IMR-90 (cell line): ENCODE data around the gene COLQ. TPM values are rescaled to one million over a fixed set of nuclear protein-coding genes. Genes with fewer than 3 reads are reported as not detected.
A peak's percentile ranks its signal among the peaks of the same experiment; 100 is the strongest.

ENCODE experiments used
- ATAC-seq: fragments of 200-7000 bp; cut with Tn5 transposase; 2 replicates; pipeline ENCODE4 v1.9.1; 2020; ENCODE audit warnings: low read depth, mild to moderate bottlenecking, moderate library complexity
- BruUV-seq: library from RNA; stranded (reverse); fragments of 400-500 nt; replicated peaks from 2 replicates; lab custom pipeline; 2021; lab: Mats Ljungman, UMichigan
- CTCF ChIA-PET: fragments of 300-600 bp; formaldehyde crosslinking; extraction: SDS; loops from one replicate; lab custom pipeline; 2021; ENCODE audit warnings: antibody characterized with exemption; lab: Yijun Ruan, JAX
- POLR2A ChIA-PET: fragments of 300-600 bp; sonication (Branson Sonifier 250); formaldehyde crosslinking; loops from one replicate; lab custom pipeline; 2022; ENCODE audit warnings: antibody characterized with exemption; ENCODE audit not compliant: unreplicated experiment; lab: Charles Lee
- DNase-seq: peaks from one replicate; pipeline ENCODE4 v3.0.0; 2013
- H2AFZ ChIP-seq: replicated peaks from 2 replicates; pipeline ENCODE3; 2013; ENCODE audit warnings: low read length, mild to moderate bottlenecking; ENCODE audit not compliant: poor library complexity
- H2AK5ac ChIP-seq: 2 replicates; pipeline ENCODE4 v1.6.1; 2013; ENCODE audit warnings: low read depth, low read length, inconsistent platforms
- H2AK9ac ChIP-seq: replicated peaks from 2 replicates; pipeline ENCODE3; 2013; ENCODE audit warnings: mild to moderate bottlenecking, low read depth, low read length, moderate library complexity; ENCODE audit not compliant: poor library complexity
- H2BK120ac ChIP-seq: 2 replicates; pipeline ENCODE4 v1.6.1; 2013; ENCODE audit warnings: low read depth, low read length, inconsistent platforms
- H2BK15ac ChIP-seq: 3 replicates; pipeline ENCODE4 v1.6.1; 2013; ENCODE audit warnings: low read depth, low read length, inconsistent platforms
- H2BK20ac ChIP-seq: 2 replicates; pipeline ENCODE4 v1.6.1; 2013; ENCODE audit warnings: low read depth, mild to moderate bottlenecking, inconsistent platforms, low read length, moderate library complexity
- H2BK5ac ChIP-seq: 2 replicates; pipeline ENCODE4 v1.6.1; 2013; ENCODE audit warnings: mild to moderate bottlenecking, low read depth, low read length, inconsistent platforms; ENCODE audit not compliant: poor library complexity, severe bottlenecking
- H3K14ac ChIP-seq: replicated peaks from 2 replicates; pipeline ENCODE4 v1.6.1; 2013; ENCODE audit warnings: low read depth, low read length, inconsistent platforms
- H3K18ac ChIP-seq: 2 replicates; pipeline ENCODE4 v1.6.1; 2013; ENCODE audit warnings: low read depth, low read length, control low read depth
- H3K23ac ChIP-seq: 2 replicates; pipeline ENCODE4 v1.6.1; 2013; ENCODE audit warnings: low read depth, low read length, inconsistent platforms
- H3K27ac ChIP-seq: 2 replicates; pipeline ENCODE4 v1.5.1; 2013; ENCODE audit warnings: mild to moderate bottlenecking, control low read depth, low read length; ENCODE audit not compliant: insufficient read depth
- H3K27me3 ChIP-seq: 2 replicates; pipeline ENCODE4 v1.6.1; 2013; ENCODE audit warnings: low read length; ENCODE audit not compliant: control insufficient read depth, insufficient read depth
- H3K36me3 ChIP-seq: 2 replicates; pipeline ENCODE4 v1.6.1; 2013; ENCODE audit warnings: low read length, mixed read lengths; ENCODE audit not compliant: control insufficient read depth, insufficient read depth
- H3K4ac ChIP-seq: 2 replicates; pipeline ENCODE4 v1.6.1; 2013; ENCODE audit warnings: low read depth, low read length, inconsistent platforms
- H3K4me1 ChIP-seq: 2 replicates; pipeline ENCODE4 v1.6.1; 2013; ENCODE audit warnings: low read length, mixed read lengths; ENCODE audit not compliant: control insufficient read depth, insufficient read depth
- H3K4me2 ChIP-seq: 2 replicates; pipeline ENCODE4 v1.6.1; 2013; ENCODE audit warnings: low read depth, mild to moderate bottlenecking, control low read depth, low read length, moderate library complexity
- H3K4me3 ChIP-seq: 2 replicates; pipeline ENCODE4 v1.5.1; 2013; ENCODE audit warnings: low read depth, mild to moderate bottlenecking, control low read depth, low read length, moderate library complexity; ENCODE audit not compliant: insufficient read depth
- H3K56ac ChIP-seq: 2 replicates; pipeline ENCODE4 v1.6.1; 2013; ENCODE audit warnings: low read length, inconsistent platforms; ENCODE audit not compliant: insufficient read depth; ENCODE audit errors: extremely low read depth
- H3K79me1 ChIP-seq, 2 experiments: 2 replicates each; pipeline ENCODE4 v1.6.1; 2013; ENCODE audit warnings: low read length in 2 of 2, inconsistent platforms in 1 of 2, low read depth in 1 of 2
- H3K9ac ChIP-seq: 2 replicates; pipeline ENCODE4 v1.6.1; 2013; ENCODE audit warnings: low read depth, low read length, control low read depth
- H3K9me1 ChIP-seq: 2 replicates; pipeline ENCODE4 v1.6.1; 2013; ENCODE audit warnings: low read length, inconsistent platforms; ENCODE audit not compliant: insufficient read depth
- H3K9me3 ChIP-seq: 2 replicates; pipeline ENCODE4 v1.6.1; 2013; ENCODE audit warnings: low read length; ENCODE audit not compliant: control insufficient read depth, insufficient read depth
- H4K20me1 ChIP-seq: 2 replicates; pipeline ENCODE4 v1.6.1; 2013; ENCODE audit warnings: low read length, inconsistent platforms; ENCODE audit not compliant: insufficient read depth
- H4K5ac ChIP-seq: 2 replicates; pipeline ENCODE4 v1.6.1; 2013; ENCODE audit warnings: mild to moderate bottlenecking, low read depth, low read length, control low read depth
- H4K8ac ChIP-seq, 2 experiments: 2 replicates each; pipeline ENCODE4 v1.6.1; 2013; ENCODE audit warnings: low read depth in 2 of 2, low read length in 2 of 2, control low read depth in 1 of 2, inconsistent platforms in 1 of 2
- H4K91ac ChIP-seq: 2 replicates; pipeline ENCODE4 v1.6.1; 2013; ENCODE audit warnings: low read depth, low read length, inconsistent platforms; ENCODE audit not compliant: insufficient read depth
- BHLHE40 ChIP-seq: fragments of 150-350 bp; IDR thresholded peaks from 2 replicates; pipeline ENCODE4 v1.6.1; 2016; ENCODE audit warnings: mild to moderate bottlenecking, low read depth, low read length
- CEBPB ChIP-seq: IDR thresholded peaks from 2 replicates; pipeline ENCODE4 v1.6.1; 2012; ENCODE audit warnings: low read depth, low read length, improper control_type of control experiment
- CHD1 ChIP-seq: IDR thresholded peaks from 2 replicates; pipeline ENCODE4 v1.6.1; 2012; ENCODE audit warnings: low read depth, low read length, improper control_type of control experiment
- CTCF ChIP-seq: conservative IDR thresholded peaks from 2 replicates; pipeline ENCODE4 v1.5.1; 2012; ENCODE audit warnings: mild to moderate bottlenecking, low read depth, low read length, improper control_type of control experiment
- ELK1 ChIP-seq: fragments of 150-350 bp; IDR thresholded peaks from 2 replicates; pipeline ENCODE4 v1.6.1; 2016; ENCODE audit warnings: low read depth, mild to moderate bottlenecking, low read length, moderate library complexity, borderline replicate concordance
- FOS ChIP-seq: fragments of 150-350 bp; IDR thresholded peaks from 2 replicates; pipeline ENCODE4 v1.6.1; 2016; ENCODE audit warnings: low read depth, low read length
- MAFK ChIP-seq: IDR thresholded peaks from 2 replicates; pipeline ENCODE4 v1.6.1; 2012; ENCODE audit warnings: low read depth, low read length, improper control_type of control experiment
- MAZ ChIP-seq: IDR thresholded peaks from 2 replicates; pipeline ENCODE4 v1.6.1; 2012; ENCODE audit warnings: low read depth, mild to moderate bottlenecking, low read length, improper control_type of control experiment, moderate library complexity, borderline replicate concordance
- MXI1 ChIP-seq: IDR thresholded peaks from 2 replicates; pipeline ENCODE4 v1.6.1; 2012; ENCODE audit warnings: low read depth, mild to moderate bottlenecking, low read length, moderate library complexity, borderline replicate concordance
- NFE2L2 ChIP-seq: fragments of 150-350 bp; IDR thresholded peaks from 2 replicates; pipeline ENCODE4 v1.6.1; 2016; ENCODE audit warnings: low read depth, mild to moderate bottlenecking, low read length
- POLR2A ChIP-seq: IDR thresholded peaks from 2 replicates; pipeline ENCODE4 v1.6.1; 2012; ENCODE audit warnings: mild to moderate bottlenecking, low read depth, low read length
- RAD21 ChIP-seq: IDR thresholded peaks from 2 replicates; pipeline ENCODE4 v1.6.1; 2012; ENCODE audit warnings: low read length, improper control_type of control experiment
- RCOR1 ChIP-seq: IDR thresholded peaks from 2 replicates; pipeline ENCODE4 v1.6.1; 2012; ENCODE audit warnings: mild to moderate bottlenecking, low read length, improper control_type of control experiment; ENCODE audit not compliant: insufficient replicate concordance
- SMC3 ChIP-seq: fragments of 150-350 bp; IDR thresholded peaks from 2 replicates; pipeline ENCODE4 v1.6.1; 2016; ENCODE audit warnings: low read depth, mild to moderate bottlenecking, antibody characterized with exemption, low read length, moderate library complexity
- USF2 ChIP-seq: fragments of 150-350 bp; IDR thresholded peaks from 2 replicates; pipeline ENCODE4 v1.6.1; 2017; ENCODE audit warnings: mild to moderate bottlenecking, antibody characterized with exemption, low read length, low read depth
- WGBS, 2 experiments: methylation state at CpG; one replicate each; pipeline versions ENCODE4 v1.1.5 to v1.1.7; 2013; ENCODE audit warnings: missing lambda C conversion rate in 2 of 2; ENCODE audit not compliant: insufficient read length in 1 of 2; ENCODE audit errors: extremely low coverage in 2 of 2; 5-methylcytosine and 5-hydroxymethylcytosine counted together
- dilution Hi-C: fragments of 300-500 bp; cut with HindIII; formaldehyde crosslinking; loops from one replicate; pipeline ENCODE4 v1.14.3; 2018; ENCODE audit warnings: low sequenced_read_pairs; ENCODE audit not compliant: unreplicated experiment
- in situ Hi-C: fragments of 300-500 bp; cut with MboI; formaldehyde crosslinking; loops from 3 replicates; pipeline ENCODE4 v1.14.3; 2019; ENCODE audit warnings: low sequenced_read_pairs, inconsistent platforms, mixed read lengths
- intact Hi-C: fragments of 100-400 bp; cut with micrococcal nuclease; formaldehyde crosslinking; loops from 2 replicates; pipeline ENCODE4 v1.10.0; 2022
- polyA plus RNA-seq, 3 experiments: library from polyadenylated mRNA; depleted of rRNA; stranded (reverse); fragments of >200 nt; gene quantifications; 2 replicates each; pipeline ENCODE4 v1.2.3, GENCODE V29; 2012; ENCODE audit warnings: low replicate concordance in 1 of 3
- total RNA-seq: library from RNA; depleted of rRNA; stranded (reverse); fragments of >200 nt; gene quantifications from 2 replicates; pipeline ENCODE4 v1.2.3, GENCODE V29; 2012

Gene COLQ
- total and polyA plus RNA-seq, 2 of the 4 experiments (the other 2 are of a cell fraction): 0.18 to 0.65 TPM

- no peak overlapping the region for H2BK120ac ChIP-seq
- H2AFZ ChIP-seq: no peak overlapping the region
- no TSS peak for BruUV-seq
- H3K4ac ChIP-seq: 0 out of 2 replicates have a peak overlapping the region, but pooled peaks have one; percentile 69
- H3K36me3 ChIP-seq: peaks cover 13% of the 10 kb centered on the region
- no peak overlapping the region for H2BK15ac ChIP-seq
- peaks cover 34 to 60% of the 10 kb centered on the region in 2 experiments for H3K79me1 ChIP-seq
- H3K9me3 ChIP-seq: no peaks in the 10 kb centered on the region
- H4K91ac ChIP-seq: no peak overlapping the region
- peaks cover 11% of the 10 kb centered on the region for H3K9me1 ChIP-seq
- H2BK20ac ChIP-seq: no peak overlapping the region
- peak overlapping the region; percentile 92 for H3K4me3 ChIP-seq
- peak overlapping the region; percentile 84 for H3K9ac ChIP-seq
- peak overlapping the region in 1 of 2 experiments; percentile 53; a peak in 1 of 4 replicates for H4K8ac ChIP-seq
- no peak overlapping the region for H3K27ac ChIP-seq
- H3K27me3 ChIP-seq: no peaks in the 10 kb centered on the region
- 0 out of 2 replicates have a peak overlapping the region, but pooled peaks have one; percentile 19 for H3K14ac ChIP-seq
- no peak overlapping the region; the same call in 1 of the 2 replicates for H2AK5ac ChIP-seq
- peak overlapping the region; percentile 99 for H3K4me2 ChIP-seq
- H4K20me1 ChIP-seq: peaks cover 16% of the 10 kb centered on the region
- peak; percentile 56 for TF ChIP-seq MAFK
- TF ChIP-seq SMC3: no peak
- TF ChIP-seq MAZ: no peak
- no peak for TF ChIP-seq NFE2L2
- no peak for TF ChIP-seq CHD1
- no peak for TF ChIP-seq CTCF
- peak; percentile 37 for TF ChIP-seq RCOR1
- TF ChIP-seq RAD21: no peak
- TF ChIP-seq USF2: no peak
- TF ChIP-seq ELK1: no peak
- TF ChIP-seq POLR2A: peak; percentile 48; the same call in 1 of the 2 replicates
- TF ChIP-seq MXI1: peak; percentile 42; the same call in 1 of the 2 replicates
- TF ChIP-seq CEBPB: 0 out of 2 replicates have a peak, but pooled peaks have one; percentile 34
- no peak for TF ChIP-seq BHLHE40
- TF ChIP-seq FOS: 0 out of 2 replicates have a peak, but pooled peaks have one; percentile 37
- 0 out of 2 replicates have a peak overlapping the region, but pooled peaks have one; percentile 10 for H3K56ac ChIP-seq
- no peak overlapping the region for H4K5ac ChIP-seq
- ChIA-PET CTCF (no interaction called here), POLR2A (no interaction called here)
- peak; percentile 21 for ATAC-seq
- H3K23ac ChIP-seq: peak overlapping the region; percentile 85
- DNase-seq: peak; percentile 67
- peak overlapping the region; percentile 38 for H2AK9ac ChIP-seq
- no peak overlapping the region for H3K18ac ChIP-seq
- H3K4me1 ChIP-seq: peaks cover 1% of the 10 kb centered on the region; the same call in 1 of the 2 replicates
- 50% methylated on average over 2 of the region's 9 CpGs; no CpG with 5 or more reads in 1 of the 2 experiments for WGBS, 2 experiments
- in situ Hi-C loops (no loop called here), dilution Hi-C loops (no loop called here), intact Hi-C loops (loop anchor here (2.0 to 5.0 kb wide), 3 partner anchors 128 to 384 kb away; no protein-coding TSS in a partner anchor)
- H2BK5ac ChIP-seq: no peak overlapping the region
Observed at GRCh38 chr3:15428539-15428938, 93.0 kb downstream of the COLQ start.
